NCI-H446 (cell line): Measurements from ENCODE around the gene GOLGA8T.
"Not testable (repeated sequence)": the region's sequence is repeated elsewhere in the genome, so short reads cannot be mapped to it uniquely, and the experiment has no call there.

Source experiments
- DNase-seq, 2 experiments: peaks; one replicate each; lab custom pipeline; 2025; lab: John Stamatoyannopoulos, UW

GOLGA8T gene

DNA sequence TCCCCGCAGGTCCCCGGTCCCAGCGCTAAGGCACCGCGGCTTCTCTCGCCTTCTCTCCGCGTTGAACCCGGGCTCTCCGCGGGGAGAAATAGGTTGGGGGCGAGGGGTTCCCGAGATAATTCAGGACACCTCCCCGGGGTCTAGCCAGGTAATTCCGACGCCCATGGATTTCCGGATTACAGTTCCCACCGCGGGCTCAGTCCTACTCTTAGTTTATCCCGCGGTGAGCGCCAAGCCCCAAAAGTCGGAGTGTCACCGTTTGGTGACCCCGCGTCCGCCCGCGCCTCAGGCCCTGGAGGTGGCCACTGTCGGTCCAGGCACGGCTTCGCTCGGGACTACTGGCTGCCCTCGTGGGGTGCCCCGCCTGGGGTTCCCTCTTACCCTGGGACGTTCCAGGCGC is 56.8 kb downstream of the GOLGA8T start:
- not testable (repeated sequence) for DNase-seq

DNA sequence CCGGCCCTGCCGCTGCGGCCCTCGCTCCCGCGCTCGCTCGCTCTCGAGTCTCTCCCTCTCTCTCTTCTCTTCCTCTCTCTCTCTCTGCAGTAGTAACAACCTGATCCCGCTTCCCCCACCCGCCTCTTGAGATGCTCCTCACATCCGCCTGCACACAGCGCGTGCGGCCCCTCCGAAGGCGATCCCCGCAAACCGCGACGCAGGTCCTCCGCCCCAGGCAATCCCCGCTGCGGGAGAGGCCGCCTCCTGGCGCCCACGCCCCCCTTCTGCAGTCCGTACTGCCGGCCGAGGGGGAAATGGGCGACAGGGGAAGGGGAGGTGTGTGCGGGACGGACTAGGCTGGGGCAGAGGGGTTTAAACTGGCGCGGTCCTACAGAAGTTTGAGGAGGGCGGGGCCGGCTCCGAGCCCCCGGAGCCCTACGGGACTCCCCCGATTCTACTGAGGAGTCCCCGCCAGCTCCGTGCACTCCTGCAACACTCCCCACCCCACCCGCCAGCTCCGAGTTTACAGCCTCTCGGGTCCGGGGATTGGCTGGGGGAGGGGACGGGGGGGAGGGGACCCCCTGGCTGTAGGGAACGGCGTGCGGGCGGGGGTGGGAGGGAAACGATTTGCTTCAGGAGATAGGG is 57.4 kb downstream of the GOLGA8T start:
- DNase-seq, result not testable (repeated sequence)

- DNase-seq, result not testable (repeated sequence)
These were observed 58.0 kb downstream of the GOLGA8T start for GRCh38 chr15:30192892-30193291.
